Pancreas (tissue), 10 donors: ENCODE results near the gene PKP2. TPM values are rescaled to one million over a fixed set of nuclear protein-coding genes. Genes with fewer than 3 reads are reported as not detected.

Experiments
- ATAC-seq, 4 donors: fragments of 200-7000 bp; cut with Tn5 transposase; one replicate each; pipeline versions ENCODE4 v1.8.0 to v1.9.1; 2020; ENCODE audit warnings: mild to moderate bottlenecking in 4 of 4, moderate library complexity in 4 of 4
- DNase-seq, 6 donors: peaks; one replicate each; pipeline ENCODE4 v3.0.0-alpha.2; 2020
- FAIRE-seq: peaks from 2 replicates; lab custom pipeline; 2012; peaks lifted over from hg19 to GRCh38; lab: Jason Lieb, UNC
- H3K27ac ChIP-seq, 4 donors: fragments of 200-600 bp; sonication (generic); 1 replicate in 3 of 4; 2 replicates in 1 of 4; pipeline versions ENCODE4 v1.5.0 to v1.8.0; 2020
- H3K27me3 ChIP-seq, 4 donors: fragments of 200-600 bp; one replicate each; pipeline ENCODE4 v1.8.0; 2021
- H3K36me3 ChIP-seq, 3 donors: fragments of 200-600 bp; sonication (generic) in 1 of 3; one replicate each; pipeline versions ENCODE4 v1.5.0 to v1.8.0; 2020 to 2021
- H3K4me1 ChIP-seq, 3 donors: fragments of 200-600 bp; one replicate each; pipeline ENCODE4 v1.8.0; 2021
- H3K4me3 ChIP-seq, 4 donors: fragments of 200-600 bp; sonication (generic) in 2 of 4; one replicate each; pipeline versions ENCODE4 v1.5.0 to v1.8.0; 2020 to 2021
- H3K9me3 ChIP-seq, 4 donors: fragments of 200-600 bp; one replicate each; pipeline ENCODE4 v1.8.0; 2021
- WGBS, 2 donors: extraction: QIAGEN DNeasy Blood & Tissue Kit; methylation state at CpG; one replicate each; pipeline ENCODE4 v1.1.7; 2013; 5-methylcytosine and 5-hydroxymethylcytosine counted together
- intact Hi-C, 3 donors: fragments of 100-400 bp; cut with DNase I; formaldehyde crosslinking; loops; one replicate each; pipeline versions ENCODE4 v1.11.1 to v1.14.2; 2022
- polyA plus RNA-seq, 2 donors: library from polyadenylated mRNA; stranded (reverse); fragments of 200-250 nt; gene quantifications; one replicate each; pipeline ENCODE4 v1.2.3, GENCODE V29; 2013
- total RNA-seq, 6 donors: library from RNA; stranded (reverse); fragmentation: NEBNext Ultra II Directional in 4 of 6; extraction: Animal tissue kit (Norgen Biotek cat#: 25700) in 4 of 6; gene quantifications; one replicate each; pipeline versions ENCODE4 v1.2.1 to v1.2.4, GENCODE V29; 2021 to 2023
- TF ChIP-seq, protein P1 (sequence below), 4 donors: fragments of 200-600 bp; sonication (generic) in 3 of 4; IDR thresholded peaks; one replicate each; pipeline versions ENCODE4 v1.5.0 to v1.8.0; 2021; ENCODE audit warnings: antibody characterized with exemption in 4 of 4
- donor health status: healthy with polysubstance abuse.
- donor health status: DM: no; HTN: no; CAD: no; lungs with moderate emphysema.
- donor health status: DM: no; HTN: no; CAD: no.
- donor health status: control.
- donor health status: control.
- donor health status: Bipolar disorder and iron deficiency.
- donor health status: DM: yes; HTN: yes; CAD: no.
- donor health status: DM: no; HTN: no; CAD: no.
- donor health status: DM: no; HTN: no; CAD: no.
- donor health status: DM: yes; HTN: yes; CAD: no.

Gene PKP2
- total and polyA plus RNA-seq, 8 donors = 4.9 to 22.7 (median 12.3) TPM

DNA sequence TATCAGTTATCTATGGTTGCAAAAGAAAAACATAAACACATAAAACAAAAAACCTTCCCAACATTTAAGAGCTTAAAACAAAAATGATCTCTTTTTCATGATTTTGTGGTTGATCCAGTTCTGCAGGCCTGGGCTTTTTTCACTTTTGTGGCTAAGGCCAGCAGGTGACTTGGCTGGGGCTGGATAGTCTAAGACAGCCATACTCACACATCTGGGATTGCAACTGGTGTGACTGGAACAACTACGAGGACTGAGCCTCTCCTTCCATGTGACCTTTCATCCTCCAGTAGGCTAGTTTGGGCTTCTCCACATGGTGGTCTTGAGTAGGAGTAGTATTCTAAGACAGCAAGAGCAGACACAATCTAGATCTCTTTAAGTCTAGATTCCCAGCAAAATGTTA, 7.2 kb upstream of the PKP2 start:
- ATAC-seq = no peak

DNA sequence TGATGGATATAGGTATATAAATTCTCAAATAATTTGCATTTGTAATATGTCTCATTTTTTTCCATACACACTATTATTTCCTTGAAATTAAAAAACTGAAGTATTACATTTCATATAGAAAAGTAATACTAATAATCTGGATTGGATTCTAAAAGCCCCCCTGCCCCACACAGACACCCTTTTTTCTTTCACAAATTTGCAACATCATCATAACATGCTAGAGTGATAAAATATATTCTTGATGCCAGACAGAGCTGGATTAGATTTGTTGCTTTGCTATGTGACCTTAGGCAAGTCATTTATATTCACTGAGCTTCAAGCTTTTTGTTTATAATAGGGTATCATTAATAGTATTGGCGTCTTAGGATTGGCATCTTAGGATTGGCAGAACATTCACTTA, 6.7 kb upstream of the PKP2 start:
- TF ChIP-seq, protein P1, sequence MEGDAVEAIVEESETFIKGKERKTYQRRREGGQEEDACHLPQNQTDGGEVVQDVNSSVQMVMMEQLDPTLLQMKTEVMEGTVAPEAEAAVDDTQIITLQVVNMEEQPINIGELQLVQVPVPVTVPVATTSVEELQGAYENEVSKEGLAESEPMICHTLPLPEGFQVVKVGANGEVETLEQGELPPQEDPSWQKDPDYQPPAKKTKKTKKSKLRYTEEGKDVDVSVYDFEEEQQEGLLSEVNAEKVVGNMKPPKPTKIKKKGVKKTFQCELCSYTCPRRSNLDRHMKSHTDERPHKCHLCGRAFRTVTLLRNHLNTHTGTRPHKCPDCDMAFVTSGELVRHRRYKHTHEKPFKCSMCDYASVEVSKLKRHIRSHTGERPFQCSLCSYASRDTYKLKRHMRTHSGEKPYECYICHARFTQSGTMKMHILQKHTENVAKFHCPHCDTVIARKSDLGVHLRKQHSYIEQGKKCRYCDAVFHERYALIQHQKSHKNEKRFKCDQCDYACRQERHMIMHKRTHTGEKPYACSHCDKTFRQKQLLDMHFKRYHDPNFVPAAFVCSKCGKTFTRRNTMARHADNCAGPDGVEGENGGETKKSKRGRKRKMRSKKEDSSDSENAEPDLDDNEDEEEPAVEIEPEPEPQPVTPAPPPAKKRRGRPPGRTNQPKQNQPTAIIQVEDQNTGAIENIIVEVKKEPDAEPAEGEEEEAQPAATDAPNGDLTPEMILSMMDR (IDR thresholded peaks at IDR 0.05) = no peak
- H3K36me3 ChIP-seq = no peaks in the 10 kb centered on the region
- H3K4me3 ChIP-seq = no peak overlapping the region
- 56 to 68% methylated on average over 1 of the region's 1 CpG for WGBS, 2 donors
- ATAC-seq = no peak
- FAIRE-seq = no peak
- no peaks in the 10 kb centered on the region for H3K9me3 ChIP-seq
- H3K27me3 ChIP-seq = no peaks in the 10 kb centered on the region
- H3K4me1 ChIP-seq = peaks cover 0 to 6% (median 3%) of the 10 kb centered on the region in 3 donors
- intact Hi-C loops = no loop called here
- DNase-seq = no peak
- H3K27ac ChIP-seq = no peak overlapping the region

More for the DNA sequence above, 7.2 kb upstream of the PKP2 start:
- no peak for DNase-seq
- H3K9me3 ChIP-seq = no peaks in the 10 kb centered on the region
- intact Hi-C loops = no loop called here
- H3K27me3 ChIP-seq = no peaks in the 10 kb centered on the region
- H3K4me1 ChIP-seq = peaks cover 0 to 6% (median 0%) of the 10 kb centered on the region in 3 donors
- H3K4me3 ChIP-seq = no peak overlapping the region
- H3K27ac ChIP-seq = no peak overlapping the region
- TF ChIP-seq, protein P1 (IDR thresholded peaks at IDR 0.05) = no peak
- FAIRE-seq = no peak
- 59 to 68% methylated on average over 1 of the region's 1 CpG for WGBS, 2 donors
- no peaks in the 10 kb centered on the region for H3K36me3 ChIP-seq

DNA sequence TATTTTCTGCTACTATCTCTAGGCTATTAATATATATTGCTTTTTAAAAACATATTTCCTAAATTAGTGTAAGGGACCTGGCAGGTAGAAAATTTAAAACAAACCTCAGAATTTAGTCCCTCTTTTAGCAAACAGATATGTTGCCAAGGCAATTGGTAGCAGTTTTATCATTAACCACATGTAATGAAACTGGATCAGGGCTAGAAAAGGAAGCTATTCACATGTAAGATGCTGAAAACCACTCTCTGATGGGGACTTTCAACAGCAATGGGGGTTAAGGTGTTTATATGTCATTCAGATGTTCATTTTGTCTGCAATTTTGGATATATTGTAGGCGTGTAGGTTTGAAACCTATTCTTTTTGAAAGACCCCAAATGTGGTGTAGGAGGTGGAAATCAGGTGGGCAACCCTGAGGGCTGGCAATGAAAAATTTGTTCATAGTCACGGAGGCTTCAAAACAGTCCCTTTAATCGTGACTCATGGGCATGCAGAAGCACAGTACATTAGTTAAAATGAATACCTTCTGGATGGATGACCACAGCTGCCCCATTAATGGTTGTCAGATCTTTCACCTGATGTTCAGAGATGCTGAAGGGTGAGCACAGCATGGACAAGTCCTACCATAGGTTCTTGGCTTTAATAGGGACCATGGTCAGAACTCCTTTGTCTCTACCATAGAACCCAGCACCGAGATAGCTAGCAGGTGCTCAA, 5.9 kb upstream of the PKP2 start:
- Histone ChIP-seq H3K9me3 (no peaks in the 10 kb centered on the region), H3K4me1 (peaks cover 0 to 14% (median 4%) of the 10 kb centered on the region in 3 donors), H3K27ac (peak overlapping the region in 1 of 4 donors; percentile 39), H3K4me3 (no peak overlapping the region), H3K36me3 (no peaks in the 10 kb centered on the region), H3K27me3 (no peaks in the 10 kb centered on the region)
- no peak for DNase-seq
- 48 to 61% methylated on average over 4 of the region's 4 CpGs for WGBS, 2 donors
- peak in 2 of 4 donors; percentile 48 to 57 for ATAC-seq
- no peak for FAIRE-seq
- TF ChIP-seq, protein P1 (IDR thresholded peaks at IDR 0.05) = no peak
- intact Hi-C loops = no loop called here

DNA sequence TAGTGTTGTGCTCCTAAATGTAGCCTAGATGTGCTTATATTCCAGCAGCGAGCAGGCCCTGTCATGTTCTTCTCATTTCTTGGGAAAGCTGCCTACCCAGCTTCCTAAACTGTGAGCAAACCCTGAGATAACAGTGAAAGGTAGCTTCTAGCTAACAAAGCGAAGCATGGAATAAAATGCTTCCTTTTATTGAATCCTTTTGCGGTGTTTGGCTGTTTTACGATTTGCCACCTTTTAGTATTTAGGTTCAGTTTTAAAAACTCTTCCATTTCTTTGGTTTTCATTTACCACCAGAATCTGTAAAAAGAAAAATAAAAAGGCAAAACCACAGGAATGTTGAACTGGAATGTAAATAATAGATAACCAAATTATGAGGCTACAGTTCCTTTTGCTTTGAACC, 5.0 kb upstream of the PKP2 start:
- H3K36me3 ChIP-seq = no peaks in the 10 kb centered on the region
- peak overlapping the region in 2 of 4 donors; percentile 39 to 50 for H3K27ac ChIP-seq
- TF ChIP-seq, protein P1 (IDR thresholded peaks at IDR 0.05) = no peak
- ATAC-seq = no peak
- no peak for DNase-seq
- WGBS, 2 donors = 62 to 68% methylated on average over 4 of the region's 4 CpGs
- H3K27me3 ChIP-seq = no peaks in the 10 kb centered on the region
- no peak for FAIRE-seq
- no peaks in the 10 kb centered on the region for H3K9me3 ChIP-seq
- intact Hi-C loops = no loop called here
- H3K4me1 ChIP-seq = peaks cover 0 to 14% (median 4%) of the 10 kb centered on the region in 3 donors
- no peak overlapping the region for H3K4me3 ChIP-seq
